GM19023 (cell line): Measurements from ENCODE around the gene CREB3L4.
A peak's percentile ranks its signal among the peaks of the same experiment; 100 is the strongest.
"Not testable (repeated sequence)": the region's sequence is repeated elsewhere in the genome, so short reads cannot be mapped to it uniquely, and the experiment has no call there.

Source experiments
- ATAC-seq: cut with Tn5 transposase; IDR thresholded peaks from one replicate; pipeline ENCODE4 v1.9.1; 2021; ENCODE audit warnings: mild to moderate bottlenecking, moderate library complexity; ENCODE audit not compliant: unreplicated experiment

The CREB3L4 gene

GRCh38 chr1:153984123-153984894 lies 16.6 kb downstream of the CREB3L4 start:
- ATAC-seq = no peak

DNA sequence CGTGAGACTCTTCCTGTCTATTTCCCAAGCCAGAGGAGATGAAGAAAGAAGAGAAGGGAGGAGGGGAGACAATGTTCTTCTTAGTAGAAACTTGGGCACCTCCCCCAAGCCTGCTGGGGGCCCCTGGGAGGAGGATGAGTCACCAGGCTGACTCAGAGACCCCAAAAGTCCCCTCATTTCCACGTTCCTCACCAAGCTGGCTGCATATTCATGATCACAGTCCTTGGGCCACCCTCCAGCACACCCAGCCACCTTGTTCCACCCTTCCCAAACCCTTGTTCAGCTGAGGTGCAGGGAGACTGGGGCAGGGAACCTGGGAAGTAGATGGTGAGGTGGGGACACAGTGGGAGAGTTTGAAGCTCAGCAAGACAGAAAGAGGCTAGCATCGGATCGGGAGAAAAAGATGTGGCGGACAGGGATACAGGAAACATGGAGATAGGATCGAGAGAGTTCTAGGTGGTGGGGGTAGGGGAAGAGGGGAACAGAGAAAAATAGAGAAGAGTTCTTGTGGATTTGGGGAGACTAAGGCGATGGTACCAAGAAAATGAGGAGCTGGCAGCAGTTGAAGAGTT lies 17.7 kb downstream of the CREB3L4 start:
- no peak for ATAC-seq

DNA sequence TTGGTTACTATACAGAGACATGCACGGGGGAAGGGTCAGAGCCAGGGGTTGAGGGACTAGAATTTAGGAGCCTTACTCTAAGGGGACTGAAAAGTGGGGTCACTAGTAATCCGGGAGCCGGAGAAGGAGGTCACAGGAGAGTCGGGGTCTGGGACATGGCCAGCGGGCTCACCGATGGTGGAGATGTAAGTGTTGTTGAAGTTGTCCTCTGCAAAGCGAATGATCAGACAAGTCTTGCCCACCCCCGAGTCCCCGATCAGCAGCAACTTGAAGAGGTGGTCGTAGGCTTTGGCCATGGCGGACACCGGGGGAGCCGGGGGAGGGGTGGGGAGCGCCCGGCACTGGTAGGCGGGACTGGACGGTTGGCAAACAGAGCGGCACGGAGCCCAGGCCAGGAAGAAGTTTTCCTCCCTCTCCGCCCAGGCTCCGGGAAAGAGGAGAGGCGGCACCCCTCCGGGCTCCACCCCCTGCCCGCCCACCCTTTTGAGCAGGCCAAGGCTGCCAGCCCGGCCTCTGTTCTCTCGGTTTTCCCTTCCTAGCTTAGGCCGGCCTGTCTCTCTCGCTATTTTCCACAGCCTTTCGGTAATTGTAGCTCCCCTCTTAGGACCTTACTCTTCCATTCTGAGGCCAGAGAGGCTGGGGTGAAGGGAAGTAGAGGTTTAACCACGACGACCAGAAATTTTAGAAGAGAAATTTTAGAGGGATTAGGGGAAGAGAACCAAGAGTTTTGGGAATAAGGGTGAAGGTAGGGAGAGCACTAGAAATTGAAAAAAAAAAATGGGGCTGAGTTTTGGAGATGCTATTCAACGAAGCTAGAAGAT lies 18.4 kb downstream of the CREB3L4 start, which contains the start of gene RAB13:
TSS of gene RAB13 (minus strand) at position 399 of the 821 bp plus-strand sequence. CDS start at position 296, 103 bp downstream.
- no peak for ATAC-seq

DNA sequence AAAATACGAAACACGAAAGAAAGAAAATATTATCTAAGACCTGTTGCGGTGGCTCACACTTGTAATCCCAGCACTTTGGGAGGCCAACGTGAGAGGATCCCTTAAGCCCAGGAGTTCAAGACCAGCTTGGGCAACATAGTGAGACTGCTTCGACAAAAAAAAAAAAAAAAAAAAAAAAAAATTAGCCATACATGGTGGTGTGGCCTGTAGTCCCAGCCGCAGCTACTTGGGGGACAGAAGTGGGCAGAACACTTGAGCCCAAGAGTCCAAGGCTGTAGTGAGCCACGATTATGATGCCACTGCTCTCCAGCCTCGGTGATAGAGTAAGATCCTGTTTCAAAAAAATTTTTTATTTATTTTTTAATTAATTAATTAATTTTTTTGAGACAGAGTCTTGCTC lies 19.9 kb downstream of the CREB3L4 start:
- ATAC-seq = no peak

DNA sequence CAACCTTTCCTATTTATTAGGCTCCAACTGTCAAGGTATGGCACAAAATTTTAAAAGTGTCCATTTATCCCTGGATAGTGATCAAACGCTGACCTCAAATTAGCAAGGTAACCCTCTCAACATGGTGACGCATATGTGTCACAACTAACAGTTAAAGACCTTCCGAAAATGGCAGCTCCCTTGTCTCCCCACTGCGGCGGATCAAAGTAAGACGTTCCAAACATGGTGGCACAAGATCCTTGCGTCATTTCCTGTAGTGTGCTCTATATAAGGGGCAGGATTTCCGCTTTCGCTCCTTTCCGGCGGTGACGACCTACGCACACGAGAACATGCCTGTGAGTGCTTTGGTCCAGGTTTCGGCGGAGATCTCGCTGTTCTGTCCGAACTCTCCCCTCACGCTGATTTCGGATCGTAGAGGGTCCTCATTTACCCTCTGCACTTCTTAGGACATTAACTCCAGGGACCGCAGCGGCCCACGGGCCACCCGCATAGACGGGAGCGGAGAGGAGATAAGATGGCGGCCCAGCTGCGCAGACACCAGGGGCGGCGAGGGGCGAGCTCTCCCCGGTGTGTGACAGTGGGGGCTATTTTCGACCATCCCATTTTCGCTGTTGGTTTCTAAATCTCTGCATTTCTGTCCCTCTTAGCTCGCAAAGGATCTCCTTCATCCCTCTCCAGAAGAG lies 22.9 kb downstream of the CREB3L4 start, which contains the start of gene RPS27:
TSS of gene RPS27 (plus strand) at position 295 of the 683 bp plus-strand sequence. CDS start at position 330, 35 bp downstream.
- ATAC-seq = peak; percentile 73

- ATAC-seq = no peak
These were observed 23.5 kb downstream of the CREB3L4 start for GRCh38 chr1:153991151-153991630.

GRCh38 chr1:153991806-153992205 lies 24.1 kb downstream of the CREB3L4 start:
- ATAC-seq = no peak

DNA sequence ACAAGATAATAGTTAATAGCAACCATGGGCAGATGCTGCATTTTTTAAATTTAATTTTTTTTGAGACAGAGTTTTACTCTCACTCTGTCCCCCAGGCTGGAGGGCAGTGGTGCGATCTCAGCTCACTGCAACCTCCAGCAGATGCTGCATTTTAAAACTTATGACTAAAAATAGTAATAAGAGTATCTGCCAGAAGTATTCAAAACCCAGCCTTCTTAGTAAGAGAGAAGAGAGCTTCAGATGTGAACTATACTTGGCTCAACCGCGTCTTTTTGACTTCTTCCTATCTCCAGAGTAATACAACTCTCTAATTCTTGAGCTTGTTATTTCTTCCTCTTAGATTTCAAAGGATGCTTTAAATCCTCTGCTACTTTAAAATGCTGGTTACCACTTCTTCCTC lies 27.5 kb downstream of the CREB3L4 start:
- no peak for ATAC-seq

- no peak for ATAC-seq
These were observed 27.9 kb downstream of the CREB3L4 start for GRCh38 chr1:153995640-153996039.

GRCh38 chr1:153996882-153997281 lies 29.2 kb downstream of the CREB3L4 start:
- ATAC-seq = not testable (repeated sequence)

DNA sequence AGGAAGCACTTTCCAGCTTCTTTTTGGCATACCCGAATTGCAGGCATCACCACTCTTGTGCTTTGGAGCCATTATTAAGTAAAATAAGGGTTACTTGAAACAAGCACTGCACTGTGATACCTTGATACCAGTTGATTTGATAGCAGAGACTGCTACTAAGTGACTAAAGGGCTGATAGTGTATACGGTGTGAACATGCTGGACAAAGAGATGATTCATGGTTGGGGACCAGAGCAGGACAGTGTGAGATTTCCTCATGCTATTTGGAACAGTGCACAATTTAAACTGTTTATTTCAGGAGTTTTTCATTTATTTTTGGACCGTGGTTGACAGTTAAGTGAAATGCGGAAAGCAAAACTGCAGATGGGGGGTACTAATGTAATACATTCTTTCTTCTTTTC lies 32.7 kb downstream of the CREB3L4 start:
- ATAC-seq = no peak

DNA sequence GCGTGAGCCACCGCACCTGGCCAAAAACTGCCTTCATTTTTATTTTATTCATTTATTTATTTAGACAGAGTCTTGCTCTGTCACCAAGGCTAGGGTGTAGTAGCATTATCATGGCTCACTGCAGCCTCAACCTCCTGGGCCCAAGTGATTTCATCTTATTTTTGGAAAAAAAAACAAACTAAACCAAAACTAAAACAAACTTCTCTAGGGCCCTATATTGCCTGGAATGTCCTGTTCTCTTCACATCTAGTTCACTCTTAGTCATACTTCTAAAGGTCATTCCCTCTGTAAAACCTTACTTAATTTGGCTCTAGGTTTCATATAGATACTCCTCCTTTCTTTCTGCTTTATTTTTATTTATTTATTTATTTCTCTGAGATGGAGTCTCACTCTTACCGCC lies 38.4 kb downstream of the CREB3L4 start:
- ATAC-seq = no peak

- ATAC-seq = no peak
These were observed 44.4 kb downstream of the CREB3L4 start for GRCh38 chr1:154012129-154012528.

DNA sequence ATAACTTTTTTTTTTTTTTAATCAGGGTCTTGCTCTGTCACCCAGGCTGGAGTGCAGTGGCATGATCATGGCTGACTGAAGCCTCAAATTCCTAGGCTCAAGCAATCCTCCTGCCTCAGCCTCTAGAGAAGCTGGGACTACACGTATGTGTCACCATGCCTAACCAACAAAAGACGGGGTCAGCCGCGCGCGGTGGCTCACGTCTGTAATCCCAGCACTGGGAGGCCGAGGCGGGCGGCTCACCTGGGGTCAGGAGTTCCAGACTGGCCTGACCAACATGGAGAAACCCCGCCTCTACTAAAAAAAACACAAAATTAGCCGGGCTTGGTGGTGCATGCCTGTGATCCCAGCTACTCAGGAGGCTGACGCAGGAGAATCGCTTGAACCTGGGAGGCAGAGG lies 44.8 kb downstream of the CREB3L4 start:
- not testable (repeated sequence) for ATAC-seq

DNA sequence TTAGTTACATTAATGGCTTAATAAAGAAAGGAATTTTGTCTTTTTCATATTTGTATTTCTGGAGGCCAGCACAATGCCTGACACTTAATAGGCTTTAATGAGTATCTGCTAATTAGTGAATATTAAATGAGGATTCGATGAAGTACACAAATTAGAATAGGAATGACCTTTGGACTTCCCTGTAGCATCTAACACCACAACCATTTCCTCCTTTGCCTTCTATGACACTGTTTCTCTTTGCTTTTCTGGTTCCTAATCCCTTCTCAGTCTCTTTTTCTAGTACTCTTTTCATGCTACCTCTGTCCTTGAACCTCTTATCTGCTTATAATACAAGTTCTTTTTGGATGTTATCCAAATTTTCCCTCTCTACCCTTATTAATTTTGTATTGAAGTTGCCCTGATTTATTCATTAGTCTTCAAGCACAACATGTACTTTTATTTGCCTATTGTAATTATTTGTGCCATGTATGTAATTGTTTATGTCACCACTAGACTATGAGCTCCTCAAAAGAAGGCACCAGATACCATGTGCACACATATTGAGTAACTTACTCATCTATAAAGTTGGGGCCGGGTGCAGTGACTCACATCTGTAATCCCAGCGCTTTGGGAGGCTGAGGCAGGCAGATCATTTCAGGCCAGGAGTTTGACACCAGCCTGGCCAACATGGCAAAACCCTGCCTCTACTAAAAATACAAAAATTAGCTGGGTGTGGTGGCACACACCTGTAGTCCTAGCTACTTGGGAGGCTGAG lies 46.6 kb downstream of the CREB3L4 start:
- ATAC-seq = no peak

- no peak for ATAC-seq
These were observed 51.6 kb downstream of the CREB3L4 start for GRCh38 chr1:154019269-154019668.

DNA sequence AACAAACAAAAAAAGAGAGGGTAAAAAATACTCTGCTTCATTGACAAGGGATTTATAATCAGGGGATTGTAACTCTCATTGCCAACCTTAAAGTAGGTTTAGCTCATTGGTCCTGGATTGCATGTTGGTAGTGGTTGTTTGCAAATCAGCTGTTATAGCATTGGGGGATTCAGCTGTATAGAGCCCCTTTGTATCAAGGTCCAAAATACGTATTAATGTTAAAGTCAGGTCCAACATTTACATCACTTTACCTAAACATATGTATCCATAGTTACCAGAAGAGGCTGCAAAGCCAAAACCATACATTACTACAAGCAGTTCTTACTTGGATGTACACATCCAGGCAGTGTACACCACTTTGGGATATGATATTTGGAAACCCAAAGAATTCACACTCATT lies 52.2 kb downstream of the CREB3L4 start:
- ATAC-seq = no peak
